SK-N-SH (cell line): ENCODE data around the gene FUT6.

Experiments used
- CTCF ChIP-seq: fragments of 200-600 bp; sonication (generic); IDR thresholded peaks from 2 replicates; pipeline ENCODE4 v1.6.1; 2017; ENCODE audit warnings: antibody characterized with exemption, mild to moderate bottlenecking, moderate library complexity
- EZH2phosphoT487 ChIP-seq: fragments of 200-600 bp; sonication (generic); IDR thresholded peaks from 2 replicates; pipeline ENCODE4 v1.6.1; 2017; ENCODE audit warnings: low read depth, mixed run types, mild to moderate bottlenecking, antibody characterized with exemption, moderate library complexity, borderline replicate concordance
- FOSL2 ChIP-seq: IDR thresholded peaks from 2 replicates; pipeline ENCODE4 v1.4.0; 2012; ENCODE audit warnings: low read depth, mild to moderate bottlenecking, moderate library complexity, borderline replicate concordance
- FOXM1 ChIP-seq: IDR thresholded peaks from 2 replicates; pipeline ENCODE4 v1.4.0; 2012; ENCODE audit warnings: low read depth, mild to moderate bottlenecking
- MAX ChIP-seq: IDR thresholded peaks from 2 replicates; pipeline ENCODE4 v1.4.0; 2012; ENCODE audit warnings: low read depth
- RAD21 ChIP-seq: IDR thresholded peaks from 2 replicates; pipeline ENCODE4 v1.6.1; 2012; ENCODE audit warnings: mild to moderate bottlenecking, low read length
- REST ChIP-seq: IDR thresholded peaks from 2 replicates; pipeline ENCODE4 v1.6.1; 2012; ENCODE audit warnings: mild to moderate bottlenecking, low read depth, low read length, moderate library complexity
- RXRA ChIP-seq: IDR thresholded peaks from 2 replicates; pipeline ENCODE4 v1.4.0; 2012; ENCODE audit warnings: low read depth, mild to moderate bottlenecking, borderline replicate concordance
- SIN3A ChIP-seq: IDR thresholded peaks from 2 replicates; pipeline ENCODE4 v1.6.1; 2012; ENCODE audit warnings: low read depth, mild to moderate bottlenecking, low read length, moderate library complexity, borderline replicate concordance
- SMC3 ChIP-seq: IDR thresholded peaks from 2 replicates; pipeline ENCODE4 v1.6.1; 2012; ENCODE audit warnings: low read depth, low read length, improper control_type of control experiment
- TEAD4 ChIP-seq: IDR thresholded peaks from 2 replicates; pipeline ENCODE4 v1.4.0; 2012; ENCODE audit warnings: mild to moderate bottlenecking, borderline replicate concordance; ENCODE audit not compliant: insufficient read depth
- USF2 ChIP-seq: fragments of 150-350 bp; IDR thresholded peaks from 2 replicates; pipeline ENCODE4 v1.6.1; 2017; ENCODE audit warnings: antibody characterized with exemption, low read length, low read depth, borderline replicate concordance

- TF ChIP-seq USF2 (no peak), CTCF (no peak), TEAD4 (no peak), SMC3 (no peak), SIN3A (no peak), EZH2phosphoT487 (no peak), RXRA (no peak), RAD21 (no peak), FOSL2 (no peak), MAX (no peak), REST (no peak), FOXM1 (no peak)
These were observed 41.3 kb downstream of the FUT6 start for GRCh38 chr19:5798244-5798643.
